Activated T-helper 1 cell treated with anti-CD3 and anti-CD28 coated beads, Interleukin-12 subunit alpha, Interleukin-12 subunit beta, Interleukin-2, Interleukin-4 antibody, amounts not matched to agents 30 ng/mL and 10 ng/mL and 1 ng/mL, durations not matched to agents 14 hours and 24 hours and 36 hours (primary cell): ENCODE measurements around the gene HDAC4. TPM values are rescaled to one million over a fixed set of nuclear protein-coding genes. Genes with fewer than 3 reads are reported as not detected.

Source experiments
- DNase-seq: peaks from one replicate; pipeline ENCODE4 v3.0.0; 2021; ENCODE audit warnings: low spot score
- H3K27ac Mint-ChIP-seq: one replicate; pipeline ENCODE4 v1.8.0; 2021; ENCODE audit warnings: mild to moderate bottlenecking, mixed read lengths
- H3K27me3 Mint-ChIP-seq: one replicate; pipeline ENCODE4 v1.8.0; 2022; ENCODE audit warnings: mild to moderate bottlenecking, moderate library complexity, mixed read lengths; ENCODE audit not compliant: insufficient read depth
- H3K36me3 Mint-ChIP-seq: one replicate; pipeline ENCODE4 v1.8.0; 2021; ENCODE audit warnings: low read depth, mixed read lengths
- H3K4me1 Mint-ChIP-seq: one replicate; pipeline ENCODE4 v1.8.0; 2021; ENCODE audit warnings: low read depth, mixed read lengths
- H3K4me3 Mint-ChIP-seq: one replicate; pipeline ENCODE4 v1.8.0; 2021; ENCODE audit warnings: mild to moderate bottlenecking, moderate library complexity, mixed read lengths
- H3K9me3 Mint-ChIP-seq: one replicate; pipeline ENCODE4 v1.8.0; 2021; ENCODE audit warnings: mixed read lengths
- intact Hi-C: fragments of 100-400 bp; cut with micrococcal nuclease; formaldehyde crosslinking; loops from one replicate; pipeline ENCODE4 v1.15.1; 2024
- total RNA-seq: library from RNA; stranded (reverse); gene quantifications from 2 replicates; pipeline ENCODE4 v1.2.3, GENCODE V29; 2022

The HDAC4 gene
- total RNA-seq, 1 donor from 2014 or later, result 41.3 TPM

GRCh38 chr2:239198221-239198620 is 202.6 kb downstream of the HDAC4 start:
- DNase-seq, result no peak
- Mint-ChIP-seq H3K27ac (no peak overlapping the region), H3K4me3 (no peak overlapping the region), H3K36me3 (peaks cover 17% of the 10 kb centered on the region), H3K9me3 (no peaks in the 10 kb centered on the region), H3K27me3 (no peaks in the 10 kb centered on the region), H3K4me1 (no peaks in the 10 kb centered on the region)
- intact Hi-C loops, result no loop called here

GRCh38 chr2:239197146-239197545 is 203.7 kb downstream of the HDAC4 start:
- Mint-ChIP-seq H3K27me3 (no peaks in the 10 kb centered on the region), H3K4me3 (no peak overlapping the region)

GRCh38 chr2:239196474-239197021 is 204.3 kb downstream of the HDAC4 start:
- H3K27me3 Mint-ChIP-seq, result no peaks in the 10 kb centered on the region
- DNase-seq, result no peak
- peaks cover 18% of the 10 kb centered on the region for H3K36me3 Mint-ChIP-seq
- no peaks in the 10 kb centered on the region for H3K4me1 Mint-ChIP-seq
- no peaks in the 10 kb centered on the region for H3K9me3 Mint-ChIP-seq
- no peak overlapping the region for H3K27ac Mint-ChIP-seq
- intact Hi-C loops, result no loop called here
- H3K4me3 Mint-ChIP-seq, result no peak overlapping the region

More at GRCh38 chr2:239197146-239197545, 203.7 kb downstream of the HDAC4 start:
- intact Hi-C loops, result no loop called here
- H3K27ac Mint-ChIP-seq, result no peak overlapping the region
- no peak for DNase-seq
- H3K4me1 Mint-ChIP-seq, result no peaks in the 10 kb centered on the region
- peaks cover 14% of the 10 kb centered on the region for H3K36me3 Mint-ChIP-seq
- H3K9me3 Mint-ChIP-seq, result no peaks in the 10 kb centered on the region

GRCh38 chr2:239195992-239196391 is 204.8 kb downstream of the HDAC4 start:
- H3K27ac Mint-ChIP-seq, result no peak overlapping the region
- H3K4me3 Mint-ChIP-seq, result no peak overlapping the region

GRCh38 chr2:239195318-239195871 is 205.4 kb downstream of the HDAC4 start:
- Mint-ChIP-seq H3K9me3 (no peaks in the 10 kb centered on the region), H3K4me1 (no peaks in the 10 kb centered on the region), H3K27me3 (no peaks in the 10 kb centered on the region), H3K36me3 (peaks cover 23% of the 10 kb centered on the region), H3K4me3 (no peak overlapping the region), H3K27ac (no peak overlapping the region)
- intact Hi-C loops, result no loop called here
- DNase-seq, result no peak

More at GRCh38 chr2:239195992-239196391, 204.8 kb downstream of the HDAC4 start:
- no peaks in the 10 kb centered on the region for H3K27me3 Mint-ChIP-seq
- peaks cover 19% of the 10 kb centered on the region for H3K36me3 Mint-ChIP-seq
- intact Hi-C loops, result no loop called here
- H3K4me1 Mint-ChIP-seq, result no peaks in the 10 kb centered on the region
- no peak for DNase-seq
- no peaks in the 10 kb centered on the region for H3K9me3 Mint-ChIP-seq

GRCh38 chr2:239194731-239195317 is 206.0 kb downstream of the HDAC4 start:
- intact Hi-C loops, result no loop called here
- Mint-ChIP-seq H3K27ac (no peak overlapping the region), H3K9me3 (no peaks in the 10 kb centered on the region), H3K4me3 (no peak overlapping the region), H3K36me3 (peaks cover 25% of the 10 kb centered on the region), H3K27me3 (no peaks in the 10 kb centered on the region), H3K4me1 (no peaks in the 10 kb centered on the region)
- DNase-seq, result no peak

GRCh38 chr2:239193925-239194677 is 206.7 kb downstream of the HDAC4 start:
- Mint-ChIP-seq H3K4me3 (no peak overlapping the region), H3K36me3 (peaks cover 27% of the 10 kb centered on the region), H3K27me3 (no peaks in the 10 kb centered on the region), H3K4me1 (no peaks in the 10 kb centered on the region), H3K9me3 (no peaks in the 10 kb centered on the region), H3K27ac (no peak overlapping the region)
- intact Hi-C loops, result no loop called here
- no peak for DNase-seq

- no peak overlapping the region for H3K4me3 Mint-ChIP-seq
- no peak overlapping the region for H3K27ac Mint-ChIP-seq
- intact Hi-C loops, result no loop called here
- H3K9me3 Mint-ChIP-seq, result no peaks in the 10 kb centered on the region
- H3K36me3 Mint-ChIP-seq, result peaks cover 31% of the 10 kb centered on the region
- DNase-seq, result no peak
- no peaks in the 10 kb centered on the region for H3K4me1 Mint-ChIP-seq
- no peaks in the 10 kb centered on the region for H3K27me3 Mint-ChIP-seq
These were observed 207.4 kb downstream of the HDAC4 start for GRCh38 chr2:239193401-239193811.

GRCh38 chr2:239192975-239193374 is 207.8 kb downstream of the HDAC4 start:
- no peak for DNase-seq

GRCh38 chr2:239192456-239192855 is 208.4 kb downstream of the HDAC4 start:
- Mint-ChIP-seq H3K9me3 (no peaks in the 10 kb centered on the region), H3K36me3 (peaks cover 38% of the 10 kb centered on the region), H3K4me1 (no peaks in the 10 kb centered on the region), H3K4me3 (no peak overlapping the region), H3K27me3 (no peaks in the 10 kb centered on the region), H3K27ac (no peak overlapping the region)
- DNase-seq, result no peak
- intact Hi-C loops, result no loop called here

More at GRCh38 chr2:239192975-239193374, 207.8 kb downstream of the HDAC4 start:
- intact Hi-C loops, result no loop called here
- peaks cover 35% of the 10 kb centered on the region for H3K36me3 Mint-ChIP-seq
- no peaks in the 10 kb centered on the region for H3K4me1 Mint-ChIP-seq
- H3K9me3 Mint-ChIP-seq, result no peaks in the 10 kb centered on the region
- H3K27me3 Mint-ChIP-seq, result no peaks in the 10 kb centered on the region
- H3K27ac Mint-ChIP-seq, result no peak overlapping the region
- H3K4me3 Mint-ChIP-seq, result no peak overlapping the region

GRCh38 chr2:239190921-239191885 is 209.6 kb downstream of the HDAC4 start:
- intact Hi-C loops, result no loop called here
- Mint-ChIP-seq H3K4me3 (no peak overlapping the region), H3K36me3 (peaks cover 38% of the 10 kb centered on the region), H3K27ac (no peak overlapping the region), H3K27me3 (no peaks in the 10 kb centered on the region), H3K9me3 (no peaks in the 10 kb centered on the region), H3K4me1 (no peaks in the 10 kb centered on the region)
- DNase-seq, result no peak

GRCh38 chr2:239190361-239190760 is 210.5 kb downstream of the HDAC4 start:
- Mint-ChIP-seq H3K9me3 (no peaks in the 10 kb centered on the region), H3K27me3 (no peaks in the 10 kb centered on the region), H3K36me3 (peaks cover 38% of the 10 kb centered on the region), H3K27ac (no peak overlapping the region), H3K4me3 (no peak overlapping the region), H3K4me1 (peaks cover 4% of the 10 kb centered on the region)
- no peak for DNase-seq
- intact Hi-C loops, result no loop called here
